Mesenchymal stem cell (in vitro differentiated cells and primary cell): Measurements from ENCODE around the gene CDON.

Experiments used
- DNase-seq: peaks from one replicate; pipeline ENCODE4 v3.0.0-alpha.2; 2013
- H2AFZ ChIP-seq: one replicate; pipeline ENCODE4 v1.6.1; 2013; ENCODE audit warnings: low read depth, mild to moderate bottlenecking, control low read depth, inconsistent platforms, low read length, moderate library complexity
- H2AK5ac ChIP-seq: 2 replicates; pipeline ENCODE4 v1.6.1; 2013; ENCODE audit warnings: low read length, moderate library complexity, mild to moderate bottlenecking, inconsistent platforms; ENCODE audit not compliant: severe bottlenecking
- H2BK120ac ChIP-seq: one replicate; pipeline ENCODE4 v1.6.1; 2013; ENCODE audit warnings: low read depth, mild to moderate bottlenecking, inconsistent platforms, low read length, moderate library complexity
- H2BK12ac ChIP-seq, 2 experiments: one replicate each; pipeline ENCODE4 v1.6.1; 2013; ENCODE audit warnings: inconsistent platforms in 2 of 2, low read length in 2 of 2, mild to moderate bottlenecking in 2 of 2, moderate library complexity in 2 of 2, control low read depth in 1 of 2
- H2BK15ac ChIP-seq: one replicate; pipeline ENCODE4 v1.6.1; 2013; ENCODE audit warnings: mild to moderate bottlenecking, low read depth, inconsistent platforms; ENCODE audit not compliant: poor library complexity, severe bottlenecking
- H2BK5ac ChIP-seq: 2 replicates; pipeline ENCODE4 v1.6.1; 2013; ENCODE audit warnings: low read depth, mild to moderate bottlenecking, low read length, control low read depth, inconsistent platforms; ENCODE audit not compliant: poor library complexity, severe bottlenecking
- H3K14ac ChIP-seq, 2 experiments: one replicate each; pipeline ENCODE4 v1.6.1; 2013; ENCODE audit warnings: inconsistent platforms in 2 of 2, low read length in 2 of 2, control low read depth in 1 of 2, mild to moderate bottlenecking in 1 of 2, moderate library complexity in 1 of 2
- H3K18ac ChIP-seq, 2 experiments: one replicate each; pipeline ENCODE4 v1.6.1; 2013; ENCODE audit warnings: inconsistent platforms in 2 of 2, low read length in 2 of 2, control low read depth in 1 of 2, low read depth in 1 of 2, mild to moderate bottlenecking in 1 of 2
- H3K23ac ChIP-seq, 2 experiments: one replicate each; pipeline ENCODE4 v1.6.1; 2013; ENCODE audit warnings: inconsistent platforms in 2 of 2, low read length in 2 of 2, mild to moderate bottlenecking in 2 of 2, moderate library complexity in 2 of 2, control low read depth in 1 of 2
- H3K27ac ChIP-seq: 2 replicates; pipeline ENCODE4 v1.5.1; 2013; ENCODE audit warnings: mild to moderate bottlenecking, moderate library complexity, low read length, control low read depth, inconsistent platforms; ENCODE audit not compliant: poor library complexity, severe bottlenecking
- H3K27me3 ChIP-seq, 2 experiments: 2 replicates each; pipeline versions ENCODE4 v1.6.1 to v1.7.0; 2013; ENCODE audit warnings: low read length in 2 of 2, mild to moderate bottlenecking in 2 of 2, moderate library complexity in 2 of 2, control low read depth in 1 of 2, inconsistent platforms in 1 of 2; ENCODE audit not compliant: control insufficient read depth in 1 of 2, insufficient read depth in 1 of 2
- H3K36me3 ChIP-seq, 2 experiments: 2 replicates each; pipeline versions ENCODE4 v1.6.1 to v1.7.0; 2013; ENCODE audit warnings: low read length in 2 of 2, control low read depth in 1 of 2, inconsistent platforms in 1 of 2, low read depth in 1 of 2, mild to moderate bottlenecking in 1 of 2; ENCODE audit not compliant: insufficient read depth in 2 of 2, control insufficient read depth in 1 of 2
- H3K4ac ChIP-seq, 2 experiments: one replicate each; pipeline ENCODE4 v1.6.1; 2013; ENCODE audit warnings: inconsistent platforms in 2 of 2, low read length in 2 of 2, mild to moderate bottlenecking in 2 of 2, moderate library complexity in 2 of 2, control low read depth in 1 of 2, low read depth in 1 of 2
- H3K4me1 ChIP-seq: 2 replicates; pipeline ENCODE4 v1.6.1; 2013; ENCODE audit warnings: low read depth, low read length, control low read depth; ENCODE audit not compliant: control insufficient read depth, insufficient read depth
- H3K4me2 ChIP-seq: 2 replicates; pipeline ENCODE4 v1.6.1; 2013; ENCODE audit warnings: low read length, mild to moderate bottlenecking, inconsistent platforms; ENCODE audit not compliant: poor library complexity, severe bottlenecking
- H3K4me3 ChIP-seq, 2 experiments: 2 replicates each; pipeline versions ENCODE4 v1.5.1 to v1.7.0; 2013; ENCODE audit warnings: low read length in 2 of 2, mild to moderate bottlenecking in 2 of 2, control low read depth in 1 of 2, low read depth in 1 of 2; ENCODE audit not compliant: insufficient read depth in 1 of 2
- H3K79me1 ChIP-seq: replicated peaks from 2 replicates; pipeline ENCODE4 v1.6.1; 2013; ENCODE audit warnings: mild to moderate bottlenecking, control low read depth, low read length, inconsistent platforms; ENCODE audit not compliant: poor library complexity, severe bottlenecking
- H3K9ac ChIP-seq: 2 replicates; pipeline ENCODE4 v1.7.0; 2013; ENCODE audit warnings: mild to moderate bottlenecking, low read length, moderate library complexity
- H3K9me3 ChIP-seq: 2 replicates; pipeline ENCODE4 v1.7.0; 2013; ENCODE audit warnings: mild to moderate bottlenecking, low read length; ENCODE audit not compliant: control insufficient read depth
- H4K8ac ChIP-seq: one replicate; pipeline ENCODE4 v1.6.1; 2013; ENCODE audit warnings: inconsistent platforms, mild to moderate bottlenecking, low read length, moderate library complexity
- H4K91ac ChIP-seq: one replicate; pipeline ENCODE4 v1.6.1; 2013; ENCODE audit warnings: mild to moderate bottlenecking, low read length, inconsistent platforms
- WGBS: methylation state at CpG from one replicate; pipeline ENCODE4 v1.1.7; 2013; ENCODE audit warnings: mixed read lengths; 5-methylcytosine and 5-hydroxymethylcytosine counted together

Gene CDON

DNA sequence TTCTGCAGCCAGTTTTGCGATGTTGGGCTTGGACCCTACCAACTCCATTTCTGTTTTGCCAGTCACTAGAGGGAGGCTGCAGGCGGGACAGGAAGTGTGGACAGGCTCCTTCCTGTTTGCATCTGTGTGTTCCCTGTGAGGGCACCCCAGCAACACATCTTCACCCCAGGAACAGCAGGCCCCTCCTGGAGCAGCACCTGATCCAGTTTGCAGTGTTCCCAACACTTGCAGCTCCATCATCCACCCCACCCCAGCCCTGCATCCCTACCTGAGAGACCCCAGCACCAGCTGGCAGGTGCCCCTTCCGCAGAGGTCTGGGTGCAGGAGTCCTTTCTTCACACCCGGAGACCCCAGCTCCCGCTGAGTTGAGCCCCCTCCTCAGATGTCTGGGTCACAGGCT lies 124.2 kb downstream of the CDON start:
- Histone ChIP-seq H3K14ac (no peak overlapping the region), H2BK12ac (no peak overlapping the region), H3K23ac (no peak overlapping the region), H2AK5ac (no peak overlapping the region), H3K4ac (no peak overlapping the region), H2BK120ac (no peak overlapping the region), H3K18ac (no peak overlapping the region), H4K91ac (no peak overlapping the region), H3K9ac (no peak overlapping the region), H2AFZ (no peak overlapping the region), H3K27me3 (peaks cover 0 to 6% of the 10 kb centered on the region in 2 experiments), H3K4me1 (peaks cover 4% of the 10 kb centered on the region), H3K27ac (no peak overlapping the region), H2BK15ac (no peak overlapping the region), H3K4me3 (no peak overlapping the region), H3K79me1 (no peaks in the 10 kb centered on the region), H4K8ac (no peak overlapping the region), H2BK5ac (no peak overlapping the region), H3K36me3 (no peaks in the 10 kb centered on the region), H3K4me2 (no peak overlapping the region), H3K9me3 (no peaks in the 10 kb centered on the region)
- DNase-seq: no peak
- WGBS: 91% methylated on average over 5 of the region's 5 CpGs

DNA sequence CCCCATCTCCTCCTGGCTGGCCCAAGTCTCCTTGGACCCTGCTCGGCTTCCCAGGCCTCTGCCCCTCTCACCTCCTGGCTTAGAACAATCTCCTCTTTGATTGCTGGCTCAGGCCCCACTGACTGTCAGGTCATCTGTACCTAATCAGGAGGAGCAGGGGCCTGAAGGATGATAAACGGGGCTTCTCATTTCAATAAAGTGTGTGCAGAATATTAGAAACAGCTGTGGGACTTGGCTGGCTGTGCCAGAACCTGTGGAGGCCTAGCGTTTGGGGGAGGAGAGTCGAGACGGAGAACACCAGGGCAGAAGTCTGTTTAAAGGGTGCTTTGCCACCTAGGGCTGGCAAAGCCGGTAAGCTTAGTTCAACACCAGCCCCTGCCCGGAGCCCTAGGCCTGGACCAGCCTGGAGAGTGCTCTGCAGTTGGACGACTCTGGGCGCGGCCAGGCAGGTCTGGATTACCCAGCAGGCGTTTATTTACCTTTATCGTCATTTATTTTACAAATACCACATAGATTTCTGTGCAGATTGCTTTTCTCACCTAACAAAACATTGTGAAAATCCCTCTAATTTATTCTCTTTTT lies 127.0 kb downstream of the CDON start:
- Histone ChIP-seq H4K91ac (no peak overlapping the region), H2BK120ac (no peak overlapping the region), H3K14ac (no peak overlapping the region), H2BK5ac (no peak overlapping the region), H2AFZ (no peak overlapping the region), H4K8ac (no peak overlapping the region), H3K23ac (no peak overlapping the region), H3K79me1 (no peaks in the 10 kb centered on the region), H3K27me3 (peaks cover 8 to 18% of the 10 kb centered on the region in 2 experiments), H3K9me3 (no peaks in the 10 kb centered on the region), H3K36me3 (no peaks in the 10 kb centered on the region), H2BK12ac (no peak overlapping the region), H3K4ac (no peak overlapping the region), H3K4me3 (no peak overlapping the region), H2AK5ac (no peak overlapping the region), H3K4me2 (no peak overlapping the region), H3K9ac (peak overlapping the region; percentile 31), H3K4me1 (no peaks in the 10 kb centered on the region), H3K27ac (no peak overlapping the region), H2BK15ac (no peak overlapping the region), H3K18ac (no peak overlapping the region)
- no peak for DNase-seq
- 85% methylated on average over 12 of the region's 12 CpGs for WGBS

DNA sequence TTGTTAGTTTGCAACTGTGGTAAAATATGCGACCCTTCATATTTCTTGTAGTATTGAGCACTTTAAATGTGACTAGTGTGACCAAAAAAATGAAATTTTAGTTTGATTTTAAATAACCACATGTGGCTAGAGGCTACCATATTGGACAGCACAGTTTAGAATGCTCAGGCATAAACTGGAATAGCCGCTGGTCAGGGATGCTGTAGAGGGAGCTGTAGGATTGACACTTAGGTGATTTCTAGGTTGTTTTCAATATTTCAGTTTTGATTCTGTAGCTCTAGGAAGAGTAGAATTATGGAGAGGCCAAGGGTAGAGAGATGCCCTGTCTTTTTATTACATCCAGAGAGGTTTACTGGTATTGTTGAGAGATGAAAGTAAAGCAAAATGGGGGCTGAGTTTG lies 127.6 kb downstream of the CDON start:
- Histone ChIP-seq H4K8ac (no peak overlapping the region), H4K91ac (no peak overlapping the region), H2BK5ac (no peak overlapping the region), H3K23ac (no peak overlapping the region), H2BK120ac (no peak overlapping the region), H3K36me3 (no peaks in the 10 kb centered on the region), H3K14ac (no peak overlapping the region), H3K4me3 (no peak overlapping the region), H3K9me3 (no peaks in the 10 kb centered on the region), H3K4me1 (no peaks in the 10 kb centered on the region), H3K9ac (no peak overlapping the region), H3K27ac (no peak overlapping the region), H2BK15ac (no peak overlapping the region), H3K4me2 (no peak overlapping the region), H3K79me1 (no peaks in the 10 kb centered on the region), H3K18ac (no peak overlapping the region), H3K27me3 (peaks cover 8 to 22% of the 10 kb centered on the region in 2 experiments), H2BK12ac (no peak overlapping the region), H2AFZ (no peak overlapping the region), H2AK5ac (no peak overlapping the region), H3K4ac (no peak overlapping the region)
- 94% methylated on average over 2 of the region's 2 CpGs for WGBS
- no peak for DNase-seq

DNA sequence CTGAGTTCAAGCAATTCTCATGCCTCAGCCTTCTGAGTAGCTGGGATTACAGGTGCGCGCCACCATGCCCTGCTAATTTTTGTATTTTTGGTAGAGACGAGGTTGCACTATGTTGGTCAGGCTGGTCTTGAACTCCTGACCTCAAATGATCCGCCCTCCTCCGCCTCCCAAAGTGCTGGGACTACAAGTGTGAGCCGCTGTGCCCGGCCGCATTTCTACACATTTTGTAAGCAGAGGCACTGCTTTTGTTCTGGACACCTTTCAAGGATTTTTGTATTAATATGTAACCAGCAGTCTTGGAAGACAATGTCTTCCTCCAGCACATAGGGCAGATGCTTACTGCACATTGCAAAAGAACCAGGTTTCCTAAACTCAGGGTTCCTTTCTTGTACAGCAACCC lies 128.2 kb downstream of the CDON start:
- H3K14ac ChIP-seq: no peak overlapping the region
- no peak overlapping the region for H3K4me3 ChIP-seq
- H3K23ac ChIP-seq: no peak overlapping the region
- no peak overlapping the region for H4K91ac ChIP-seq
- H3K18ac ChIP-seq: no peak overlapping the region
- H2BK15ac ChIP-seq: no peak overlapping the region
- H4K8ac ChIP-seq: no peak overlapping the region
- peaks cover 8 to 28% of the 10 kb centered on the region in 2 experiments for H3K27me3 ChIP-seq
- no peak overlapping the region for H3K4me2 ChIP-seq
- H2BK5ac ChIP-seq: no peak overlapping the region
- no peak for DNase-seq
- H2BK12ac ChIP-seq: no peak overlapping the region
- H3K4ac ChIP-seq: no peak overlapping the region
- no peaks in the 10 kb centered on the region for H3K4me1 ChIP-seq
- H2BK120ac ChIP-seq: no peak overlapping the region
- H3K79me1 ChIP-seq: no peaks in the 10 kb centered on the region
- no peak overlapping the region for H3K9ac ChIP-seq
- H3K9me3 ChIP-seq: no peaks in the 10 kb centered on the region
- 91% methylated on average over 8 of the region's 8 CpGs for whole genome bisulfite sequencing
- no peak overlapping the region for H2AK5ac ChIP-seq
- H3K36me3 ChIP-seq: no peaks in the 10 kb centered on the region
- no peak overlapping the region for H2AFZ ChIP-seq
- H3K27ac ChIP-seq: no peak overlapping the region
